GM19328 (cell line): ENCODE data around the gene CDC5L.
"Not testable (repeated sequence)": the region's sequence is repeated elsewhere in the genome, so short reads cannot be mapped to it uniquely, and the experiment has no call there.

Source experiments
- ATAC-seq: cut with Tn5 transposase; IDR thresholded peaks from one replicate; pipeline ENCODE4 v1.9.1; 2021; ENCODE audit warnings: mild to moderate bottlenecking, moderate library complexity; ENCODE audit not compliant: unreplicated experiment

The CDC5L gene

DNA sequence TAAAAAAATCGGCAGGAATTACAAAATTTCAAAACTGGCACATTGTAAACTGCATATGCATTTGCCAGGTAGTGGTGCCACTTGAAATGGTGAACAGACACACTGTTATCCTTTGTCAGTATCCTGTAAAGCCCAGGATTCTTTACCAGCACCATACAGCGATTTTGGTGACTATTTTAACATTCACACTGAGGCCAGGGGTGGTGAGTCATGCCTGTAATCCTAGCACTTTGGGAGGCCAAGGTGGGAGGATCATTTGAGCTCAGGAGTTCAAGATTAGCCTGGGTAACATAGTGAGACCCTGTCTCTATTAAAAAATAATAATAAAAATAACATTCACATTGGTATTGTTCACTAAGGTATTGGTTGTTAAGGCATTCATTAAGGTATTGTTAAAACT is 61.7 kb downstream of the CDC5L start:
- not testable (repeated sequence) for ATAC-seq

DNA sequence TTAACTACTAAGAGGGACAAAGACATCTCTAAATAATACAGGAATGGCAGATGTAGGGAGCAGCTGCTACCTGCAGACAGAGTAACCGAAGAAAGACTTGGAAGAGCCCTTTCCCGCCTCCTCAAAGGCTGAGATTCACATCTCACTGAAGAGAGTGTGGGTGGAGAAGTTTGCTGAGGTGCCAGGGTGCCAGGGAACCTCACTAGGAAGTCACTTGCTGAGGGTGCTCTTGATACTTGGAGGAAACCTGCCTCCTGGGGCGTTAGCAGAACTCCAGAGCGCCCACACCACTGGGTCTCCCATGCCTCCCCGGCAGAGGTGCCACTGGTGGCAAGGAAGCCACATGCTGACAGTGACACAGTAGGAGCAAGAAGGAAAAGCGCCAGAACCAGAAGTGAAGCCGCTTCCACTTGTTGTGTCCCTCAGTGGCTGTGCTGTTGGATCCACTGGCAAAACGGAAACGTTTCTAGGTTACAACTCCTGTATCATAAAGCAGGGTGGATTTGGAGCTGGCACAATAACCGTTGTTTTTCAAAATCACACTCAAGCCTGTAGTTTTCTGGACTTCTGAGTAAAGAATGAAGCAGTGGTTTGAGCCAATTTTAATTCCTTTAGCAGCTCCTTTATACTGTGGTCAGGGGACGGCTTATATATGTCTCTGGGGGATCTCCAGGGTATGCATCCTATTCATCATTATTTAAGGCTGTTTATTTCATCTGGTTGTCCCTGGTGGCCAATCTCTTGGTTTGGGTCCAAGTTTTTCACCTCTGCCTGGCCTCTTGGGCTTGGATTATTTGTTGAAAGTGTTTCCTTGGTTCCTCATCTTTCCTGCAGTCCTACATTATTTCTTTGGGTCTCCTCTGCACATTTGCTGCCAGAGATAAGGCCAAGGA is 64.5 kb downstream of the CDC5L start:
- no peak for ATAC-seq

DNA sequence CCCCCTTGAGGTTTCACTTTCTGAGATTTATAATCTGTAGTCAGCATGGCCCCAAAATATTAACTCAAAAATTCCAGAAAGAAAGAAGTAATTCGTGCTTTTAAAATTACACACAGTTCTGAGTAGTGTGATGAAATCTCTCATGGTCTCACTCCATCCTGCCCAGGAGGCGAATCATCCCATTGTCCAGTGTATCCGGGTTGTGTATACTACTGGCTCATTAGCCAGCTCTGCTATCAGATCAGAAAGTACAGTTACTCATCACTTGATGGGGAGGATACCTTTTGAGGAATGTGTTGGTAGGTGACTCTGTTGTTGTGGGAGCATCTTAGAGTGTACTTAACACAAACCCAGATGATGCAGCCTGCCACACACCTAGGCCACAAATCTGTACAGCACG is 65.2 kb downstream of the CDC5L start:
- ATAC-seq = no peak

DNA sequence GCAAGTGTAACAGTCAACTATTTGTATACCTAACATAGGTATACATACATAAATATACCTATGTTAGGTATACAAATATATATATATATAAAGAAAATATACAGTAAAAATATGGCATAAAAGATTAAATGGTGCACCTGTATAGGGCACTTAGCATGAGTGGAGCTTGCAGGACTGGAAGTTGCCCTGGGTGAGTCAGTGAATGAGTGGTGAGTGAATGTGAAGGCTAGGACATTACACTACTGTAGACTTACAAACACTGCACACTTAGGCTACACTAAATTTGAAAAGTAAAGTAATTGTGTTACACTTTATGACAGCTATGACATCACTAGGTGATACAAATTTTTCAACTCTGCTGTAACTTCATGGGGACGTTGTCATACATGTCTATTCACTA is 65.6 kb downstream of the CDC5L start:
- ATAC-seq = no peak

DNA sequence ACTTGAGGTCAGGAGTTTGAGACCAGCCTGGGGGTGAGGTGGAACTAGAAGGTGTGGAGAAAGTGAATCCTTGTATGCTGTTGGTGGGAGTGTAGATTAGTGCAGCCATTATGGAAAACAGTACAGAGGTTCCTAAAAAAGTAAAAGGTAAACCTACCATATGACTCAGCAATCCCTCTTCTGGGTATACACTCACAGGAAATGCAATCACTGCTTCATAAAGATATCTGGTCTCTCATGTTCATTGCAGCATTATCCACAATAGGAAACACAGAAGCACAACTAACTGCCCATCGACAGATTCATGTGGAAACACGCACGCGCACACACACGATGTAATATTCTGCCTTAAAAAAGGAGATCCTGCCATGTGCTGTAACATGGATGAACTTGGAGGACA is 66.7 kb downstream of the CDC5L start:
- ATAC-seq = no peak

DNA sequence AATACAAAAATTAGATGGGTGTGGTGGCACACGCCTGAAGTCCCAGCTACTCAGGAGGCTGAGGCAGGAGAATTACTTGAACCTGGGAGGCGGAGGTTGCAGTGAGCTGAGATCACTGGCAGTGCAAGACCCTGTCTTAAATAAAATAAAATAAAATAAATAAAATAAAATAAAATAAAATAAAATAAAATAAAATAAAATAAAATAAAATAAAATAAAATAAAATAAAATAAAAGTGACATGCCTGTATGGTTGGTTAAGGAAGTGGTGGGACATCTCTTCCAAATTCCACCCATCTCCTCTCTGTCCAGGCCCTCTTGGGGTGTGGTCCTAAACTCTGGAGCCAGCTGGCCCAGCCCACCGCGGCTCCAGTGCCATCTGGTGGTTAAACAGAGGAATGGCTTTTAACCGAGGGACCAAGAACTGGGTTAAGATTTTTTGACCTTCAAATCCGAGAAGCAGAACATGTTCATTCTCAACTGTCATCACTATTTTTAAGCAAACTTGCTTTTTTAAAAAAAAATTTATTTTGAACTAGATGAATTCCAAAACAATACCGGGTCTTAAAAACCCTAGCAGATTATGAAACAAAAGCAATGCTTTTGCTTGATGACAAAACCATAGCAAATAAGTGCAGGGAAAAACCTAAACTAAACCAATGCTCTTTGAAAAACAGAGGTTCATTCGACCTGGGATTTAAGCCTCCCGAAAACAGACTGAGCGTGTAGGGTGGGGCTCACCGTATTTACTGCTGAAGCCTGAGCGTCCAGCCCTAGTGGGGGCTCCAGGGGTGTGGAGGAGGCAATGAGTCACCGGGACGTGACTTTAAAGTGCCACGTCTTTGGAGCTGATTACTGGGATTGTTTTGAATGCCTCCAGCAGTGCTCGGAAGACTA is 68.8 kb downstream of the CDC5L start:
- ATAC-seq = peak; percentile 57

DNA sequence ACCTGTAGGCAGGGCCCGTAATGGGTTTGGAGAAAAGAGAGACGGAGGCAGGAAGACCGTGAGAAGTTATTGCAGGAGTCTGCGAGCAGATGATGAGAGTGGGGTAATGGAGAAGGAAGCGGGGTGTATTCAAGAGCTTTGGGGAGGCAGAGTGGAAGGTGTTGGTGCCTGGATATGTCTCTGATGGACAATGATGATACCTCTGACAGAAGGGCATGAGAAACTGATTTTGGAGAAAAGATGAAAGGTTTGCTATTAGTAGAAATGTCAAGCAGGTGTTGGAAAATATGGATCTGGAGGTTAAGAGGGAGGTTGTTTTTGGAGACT is 69.4 kb downstream of the CDC5L start:
- no peak for ATAC-seq

DNA sequence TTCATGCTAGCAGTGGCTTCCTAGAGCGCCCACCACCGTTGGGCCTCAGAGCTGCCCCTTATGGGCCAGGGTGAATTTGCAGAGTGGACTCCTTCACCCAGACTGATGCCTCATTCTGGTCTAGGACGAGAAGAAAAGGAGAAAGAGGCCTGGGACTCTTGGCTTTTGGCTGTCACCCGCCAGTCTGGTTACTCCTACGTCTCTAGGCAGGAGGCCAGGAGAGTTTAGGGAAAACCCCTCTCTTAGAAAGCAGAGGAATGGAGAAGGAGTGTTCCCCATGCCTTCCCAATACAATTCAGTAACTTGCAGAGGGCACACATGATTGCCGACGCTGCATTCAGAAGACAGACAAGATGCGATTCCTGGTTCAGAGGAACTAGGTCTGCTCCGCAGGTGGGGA is 70.1 kb downstream of the CDC5L start:
- no peak for ATAC-seq

DNA sequence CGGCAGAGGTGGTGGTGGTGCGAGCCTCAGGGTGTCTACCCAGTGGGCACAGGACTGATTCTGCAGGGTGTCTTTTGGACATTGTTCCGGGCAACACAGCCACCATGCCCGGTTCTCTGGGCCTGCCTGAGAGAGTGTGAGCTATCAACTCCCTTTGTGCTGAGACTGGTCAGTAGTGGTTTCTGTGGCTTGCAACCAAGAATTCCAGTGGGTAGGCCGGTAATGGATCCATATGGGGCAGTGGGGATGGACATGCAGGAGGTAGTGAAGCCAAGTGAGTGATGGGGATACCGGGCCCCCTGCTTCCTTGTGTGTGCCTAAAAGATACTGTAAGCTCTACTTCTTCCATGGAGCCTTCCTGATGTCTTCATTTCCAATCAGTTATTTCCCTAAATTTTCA is 71.0 kb downstream of the CDC5L start:
- no peak for ATAC-seq

DNA sequence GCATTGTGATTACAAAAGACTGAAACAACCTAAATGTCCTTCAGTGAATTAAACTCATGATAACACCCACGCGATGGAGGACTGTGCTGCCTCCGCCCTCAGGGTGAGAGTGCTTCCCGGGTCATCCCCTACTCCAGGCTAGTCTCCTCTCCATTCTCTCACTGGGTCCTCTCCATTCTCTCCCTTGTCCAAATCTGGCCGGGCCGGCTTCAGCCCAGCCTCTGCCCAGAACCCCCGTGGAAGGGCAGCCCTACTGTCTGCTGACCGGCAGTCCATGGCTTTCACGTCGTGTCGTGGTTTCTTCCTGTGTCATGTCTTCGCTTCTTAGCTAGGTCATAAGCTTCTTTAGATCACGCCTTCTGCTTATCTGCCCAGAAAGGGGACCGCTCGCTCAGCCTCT is 74.8 kb downstream of the CDC5L start:
- ATAC-seq = no peak

DNA sequence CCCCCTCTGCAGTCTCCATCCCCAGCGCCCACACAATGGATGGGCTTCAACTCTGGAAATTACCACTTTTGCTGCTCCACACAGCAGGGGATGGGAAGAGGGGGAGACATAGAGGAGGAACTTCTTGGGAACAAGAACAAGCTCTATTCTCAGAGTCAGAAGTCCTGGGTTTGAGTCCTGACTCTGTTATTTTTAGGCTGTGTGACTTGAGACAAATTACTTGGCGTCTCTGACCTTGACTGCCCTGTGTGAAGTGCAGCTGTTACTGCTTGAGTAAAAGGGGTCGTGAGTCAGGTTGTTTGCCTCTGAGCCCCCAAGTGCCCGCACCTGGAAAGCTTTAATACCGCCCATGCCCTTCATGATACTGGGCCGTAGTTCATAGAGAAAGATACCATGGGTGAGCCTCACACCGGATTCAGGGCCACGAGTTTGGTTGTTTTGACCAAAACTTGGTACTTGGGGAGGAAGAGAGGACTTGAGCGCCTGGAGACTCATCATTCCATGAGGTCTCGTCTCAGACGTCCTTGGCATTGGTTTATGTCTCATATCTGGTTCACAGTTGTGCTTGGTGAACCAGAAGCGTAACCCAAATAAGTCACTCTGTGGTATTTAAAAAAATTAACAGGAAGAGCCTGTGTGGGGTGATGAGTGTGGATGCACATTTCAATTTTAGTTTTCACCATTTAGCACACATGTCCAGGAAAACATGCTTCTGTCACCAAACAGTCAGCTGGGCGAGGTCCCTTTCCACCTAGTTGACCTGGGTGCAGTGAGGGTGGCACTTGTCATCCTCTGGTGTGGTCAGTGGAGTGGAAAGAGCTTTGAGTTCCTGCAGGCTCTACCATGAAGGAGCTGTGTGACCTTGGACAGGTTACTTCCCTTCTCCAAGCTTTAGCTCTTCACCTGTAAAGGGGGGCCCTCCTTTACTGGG is 75.6 kb downstream of the CDC5L start:
- no peak for ATAC-seq

DNA sequence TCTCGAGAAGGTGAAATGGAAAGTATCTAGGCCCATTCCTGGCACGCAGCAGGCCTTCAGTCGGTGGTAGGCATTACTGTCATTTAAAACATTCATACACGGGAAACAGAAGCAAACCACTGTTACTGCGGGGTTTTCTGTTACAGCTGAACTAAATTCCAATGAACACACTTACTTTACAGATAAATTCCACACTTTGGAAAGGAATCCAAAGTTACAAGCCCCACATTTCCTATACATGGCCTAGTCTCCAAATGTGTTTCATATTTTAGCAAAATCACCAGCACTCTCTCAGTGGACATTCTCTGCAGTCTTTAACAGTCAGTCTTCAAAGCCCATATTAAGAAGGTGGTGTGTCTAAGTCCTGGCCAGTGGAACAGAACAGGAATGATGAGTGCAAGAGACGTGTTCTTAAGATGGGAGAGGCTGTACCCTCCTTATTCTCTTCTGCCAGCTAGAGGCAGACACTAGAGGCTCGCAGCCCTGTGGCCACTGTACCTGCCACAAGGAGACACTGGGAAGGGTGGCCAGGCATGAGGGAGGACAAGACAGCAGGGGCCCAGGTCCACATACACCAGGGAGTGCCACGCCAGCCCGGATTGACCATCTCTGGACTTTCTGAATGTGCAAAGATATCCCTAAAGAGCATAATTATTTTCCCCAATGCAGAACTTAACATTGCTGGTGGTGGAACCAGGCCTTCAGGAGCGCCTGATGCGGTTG is 76.4 kb downstream of the CDC5L start:
- no peak for ATAC-seq

DNA sequence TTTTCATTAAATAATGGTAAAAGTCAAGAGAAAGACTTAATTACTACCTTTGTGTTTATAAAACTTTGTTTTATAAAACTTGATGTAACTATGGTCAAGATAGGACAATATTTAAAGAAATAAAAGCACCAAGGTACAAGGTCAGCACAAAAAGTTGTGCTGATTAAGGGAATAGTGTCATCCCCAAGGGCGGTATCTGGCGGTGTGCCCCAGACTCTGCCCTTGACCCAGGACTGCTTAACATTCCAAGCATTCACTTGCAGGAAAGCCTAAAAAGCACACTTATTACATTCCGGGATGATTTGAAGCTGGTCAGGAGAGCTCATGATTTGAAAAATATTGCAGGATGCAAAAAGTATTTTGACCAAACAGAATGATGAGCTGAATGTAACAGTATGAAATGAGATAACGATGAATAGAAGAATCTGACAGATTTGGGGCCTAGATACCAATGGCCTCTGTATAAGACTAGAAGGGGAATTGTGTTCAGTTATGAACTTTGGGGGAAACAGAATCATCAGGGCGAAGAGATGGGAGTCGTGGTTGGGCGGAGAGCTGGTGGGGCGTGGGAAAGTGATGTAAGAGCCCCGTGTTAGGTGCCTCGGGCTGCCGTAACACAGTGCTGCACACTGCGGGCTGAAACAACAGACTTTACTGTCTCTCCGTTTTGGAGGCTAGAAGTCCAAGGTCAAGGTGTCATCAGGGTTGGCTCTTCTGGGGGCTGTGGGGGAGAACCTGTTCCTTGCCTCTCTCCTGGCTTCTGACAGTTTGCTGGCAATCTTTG is 77.2 kb downstream of the CDC5L start:
- no peak for ATAC-seq

DNA sequence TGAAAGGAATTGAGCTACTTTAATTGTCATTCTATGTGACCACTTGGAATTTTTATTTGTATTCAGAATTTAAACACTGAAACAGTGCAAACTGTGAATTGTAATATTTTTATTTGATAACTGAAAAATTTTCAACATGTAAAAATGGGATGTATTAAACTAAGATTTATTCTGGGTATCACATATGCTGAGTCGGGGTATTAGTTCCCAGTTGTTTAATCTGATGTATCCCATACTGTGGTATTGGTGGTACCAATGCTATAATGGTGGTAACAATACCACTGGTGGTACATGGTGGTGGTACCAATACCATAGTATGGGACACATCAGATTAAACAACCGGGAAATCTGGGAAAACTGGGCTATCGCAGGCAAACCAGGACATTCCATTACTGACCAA is 79.4 kb downstream of the CDC5L start:
- no peak for ATAC-seq

DNA sequence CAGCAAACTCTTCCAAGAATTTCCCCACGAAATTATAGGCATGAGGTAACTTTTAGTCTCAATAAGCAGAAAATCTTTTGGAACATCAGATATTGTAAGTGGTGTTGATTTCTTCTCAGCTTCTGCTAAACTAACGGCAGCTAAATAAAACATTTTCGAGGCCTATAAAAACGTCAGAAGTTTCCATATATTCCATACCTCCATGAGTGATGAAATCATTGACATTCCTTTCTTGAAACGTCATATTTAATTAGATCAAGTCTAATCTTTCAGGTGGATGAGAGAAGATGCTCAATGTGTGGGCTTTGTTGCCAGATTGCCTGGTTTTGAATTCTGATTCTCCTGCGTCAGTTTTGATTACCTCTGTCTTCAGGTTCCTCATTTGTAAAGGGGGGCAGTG is 81.3 kb downstream of the CDC5L start:
- ATAC-seq = no peak

DNA sequence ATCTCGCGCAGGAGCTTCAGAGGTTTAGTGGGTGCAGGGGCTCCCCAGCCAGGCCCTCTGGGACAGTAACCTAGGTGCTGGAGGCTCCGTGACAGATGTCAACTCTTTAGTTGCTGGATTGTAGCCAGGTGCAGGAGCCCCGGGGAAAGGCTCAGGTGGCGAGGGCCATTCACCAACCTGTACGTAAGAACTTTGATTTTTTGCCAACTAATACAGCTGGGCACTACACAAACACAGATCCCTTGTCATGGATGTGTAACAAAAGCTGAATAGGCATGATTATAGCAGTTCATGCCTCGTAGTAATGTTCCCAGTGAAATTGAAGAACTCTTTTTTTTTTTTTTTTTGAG is 82.6 kb downstream of the CDC5L start:
- ATAC-seq = no peak

DNA sequence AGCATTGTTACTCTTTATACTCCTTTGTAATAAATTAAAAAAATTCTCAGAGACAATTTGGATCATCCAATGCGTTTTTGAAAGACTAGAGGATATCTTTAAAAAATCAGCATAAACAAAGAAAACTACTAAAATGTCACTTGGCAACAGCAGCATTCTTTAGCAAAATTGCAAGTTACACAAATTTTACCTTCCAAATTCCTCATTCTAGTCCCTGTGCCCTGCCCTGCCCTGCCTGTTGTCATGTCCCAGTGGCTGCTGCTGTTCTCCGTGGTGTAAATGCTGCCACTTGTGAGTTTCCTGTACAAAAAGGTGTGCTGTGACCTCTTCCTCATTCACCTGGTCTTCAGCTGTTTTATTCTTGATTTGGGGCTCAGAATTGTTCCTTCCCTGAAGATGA is 83.2 kb downstream of the CDC5L start:
- no peak for ATAC-seq

DNA sequence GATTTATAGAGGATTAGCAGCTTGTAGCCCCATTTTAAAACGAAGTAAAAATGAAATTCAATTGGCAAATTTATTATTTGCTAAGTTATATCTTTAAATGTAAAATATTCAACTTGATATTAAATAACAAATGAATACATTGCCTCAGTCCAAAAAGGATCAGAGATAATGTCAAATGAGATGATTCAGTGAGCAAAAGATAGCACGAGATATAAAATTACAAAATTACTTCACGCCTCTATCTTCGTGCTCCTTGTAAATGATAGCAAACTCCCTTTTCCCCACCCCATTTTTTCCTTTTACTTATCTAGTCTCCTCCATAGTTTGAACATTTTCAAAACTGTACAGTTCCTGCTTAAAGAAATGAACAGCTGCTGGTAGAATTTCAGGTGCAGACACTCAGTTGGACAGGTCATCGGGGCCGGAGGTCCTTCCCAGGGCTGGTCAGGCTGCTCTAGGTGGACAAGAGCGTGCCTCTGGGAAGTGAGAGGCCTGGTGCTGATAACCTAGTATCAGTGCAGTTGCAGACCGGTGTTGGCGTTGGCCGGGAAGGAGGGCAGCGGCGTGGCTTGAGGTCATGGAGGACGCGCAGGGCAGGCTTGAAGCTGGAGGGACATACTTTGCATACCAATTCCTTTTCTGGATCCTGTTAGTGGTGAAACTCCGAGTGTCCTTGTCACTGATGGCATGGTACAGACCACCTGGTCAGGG is 83.9 kb downstream of the CDC5L start:
- ATAC-seq = no peak
